NCI-H146 (cell line): ENCODE results near the gene NUP210L.

Experiments used
- DNase-seq: peaks from one replicate; lab custom pipeline; 2025; lab: John Stamatoyannopoulos, UW

NUP210L gene

GRCh38 chr1:154154534-154155191 lies at the start of gene NUP210L:
TSS of gene NUP210L (minus strand) at chr1:154155073.
- DNase-seq = no peak

- no peak for DNase-seq
Measured at GRCh38 chr1:154199563-154199879, 44.6 kb upstream of the NUP210L start.

DNA sequence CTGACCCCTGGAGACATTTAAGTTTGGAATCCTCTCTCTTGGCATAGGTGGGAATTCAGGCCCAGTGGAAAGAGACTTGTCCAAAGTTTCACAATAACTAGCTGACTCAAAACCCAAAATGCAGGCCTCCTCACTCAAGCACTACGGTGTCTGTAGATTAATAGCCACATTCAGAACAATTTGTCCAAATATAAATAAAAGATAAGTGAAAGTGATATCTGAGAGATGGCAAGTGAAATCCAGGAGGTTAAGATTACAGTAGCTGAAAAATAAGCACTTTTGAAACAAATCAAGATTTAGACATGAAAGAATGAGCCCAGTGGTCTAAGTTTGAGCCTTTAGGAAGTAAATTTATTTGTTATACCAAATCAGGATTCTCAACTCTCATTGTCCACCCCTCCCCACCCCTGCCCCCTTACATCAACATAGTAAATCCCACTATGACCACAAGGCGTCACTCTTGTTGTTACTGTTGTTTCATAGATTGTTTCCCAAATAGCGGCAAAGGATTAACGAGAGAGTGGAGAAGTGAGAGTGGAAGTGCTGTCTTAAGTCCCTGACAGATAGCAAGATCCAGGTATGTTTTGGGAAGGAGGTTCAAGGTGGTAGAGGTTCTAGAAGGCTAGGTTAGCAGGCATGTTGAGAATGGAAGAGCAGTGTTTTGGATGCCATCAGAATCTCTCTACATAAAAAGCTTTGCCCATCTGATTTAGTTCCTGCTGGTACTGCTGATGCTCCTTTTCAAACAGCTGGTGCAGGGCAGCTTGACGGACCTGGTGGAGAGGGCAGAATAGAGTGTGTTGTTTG lies 44.1 kb upstream of the NUP210L start:
- DNase-seq = peak; percentile 66

DNA sequence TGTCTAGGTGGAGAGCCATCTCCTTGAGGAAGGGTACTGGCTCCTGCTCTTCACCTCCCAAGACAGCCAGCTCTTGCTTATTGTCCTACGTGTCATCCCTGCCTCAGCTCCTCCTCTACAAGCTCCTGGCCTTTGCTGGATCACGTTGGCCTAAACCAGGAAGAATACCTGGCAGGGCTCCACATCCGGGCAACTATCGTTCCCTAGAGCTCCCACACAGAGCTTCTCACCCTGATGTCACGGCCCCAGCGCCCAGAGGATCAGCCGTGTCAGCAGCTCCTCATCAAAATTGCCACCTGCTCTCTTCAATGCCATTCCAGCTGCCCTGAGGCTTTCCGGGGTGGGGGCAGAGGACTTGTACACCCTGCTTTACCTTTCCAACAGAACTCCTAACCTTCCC lies 38.9 kb upstream of the NUP210L start:
- DNase-seq = peak; percentile 49

DNA sequence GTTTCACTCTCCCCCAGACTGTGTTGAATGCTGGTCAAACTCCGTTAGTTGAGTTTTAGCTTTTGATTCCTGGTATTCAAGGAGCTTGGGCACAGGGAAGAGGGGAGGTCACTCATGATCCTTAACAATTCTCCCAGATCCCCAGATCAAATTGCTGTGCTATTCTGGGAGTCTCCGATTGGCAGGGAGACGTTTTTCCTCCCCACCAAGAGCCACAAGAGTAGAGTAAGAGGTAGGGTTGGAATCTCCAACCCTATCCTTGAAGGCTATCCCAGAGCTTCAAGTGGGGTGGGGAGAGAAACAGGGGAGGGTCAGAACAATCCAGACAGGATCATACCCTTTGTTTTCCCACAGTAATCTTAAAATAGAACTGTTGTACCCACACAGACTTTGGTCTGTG lies 37.6 kb upstream of the NUP210L start:
- no peak for DNase-seq

- DNase-seq = peak; percentile 64
Measured at GRCh38 chr1:154191990-154192461, 37.2 kb upstream of the NUP210L start, which contains the start of gene TPM3. TSS of gene TPM3 (minus strand) at chr1:154192100. CDS start at chr1:154192018, 82 bp downstream.

GRCh38 chr1:154190550-154190949 lies 35.7 kb upstream of the NUP210L start:
- DNase-seq = peak; percentile 3

GRCh38 chr1:154186852-154187501 lies 32.1 kb upstream of the NUP210L start:
- peak; percentile 48 for DNase-seq

GRCh38 chr1:154186177-154186576 lies 31.3 kb upstream of the NUP210L start:
- peak; percentile 95 for DNase-seq

DNA sequence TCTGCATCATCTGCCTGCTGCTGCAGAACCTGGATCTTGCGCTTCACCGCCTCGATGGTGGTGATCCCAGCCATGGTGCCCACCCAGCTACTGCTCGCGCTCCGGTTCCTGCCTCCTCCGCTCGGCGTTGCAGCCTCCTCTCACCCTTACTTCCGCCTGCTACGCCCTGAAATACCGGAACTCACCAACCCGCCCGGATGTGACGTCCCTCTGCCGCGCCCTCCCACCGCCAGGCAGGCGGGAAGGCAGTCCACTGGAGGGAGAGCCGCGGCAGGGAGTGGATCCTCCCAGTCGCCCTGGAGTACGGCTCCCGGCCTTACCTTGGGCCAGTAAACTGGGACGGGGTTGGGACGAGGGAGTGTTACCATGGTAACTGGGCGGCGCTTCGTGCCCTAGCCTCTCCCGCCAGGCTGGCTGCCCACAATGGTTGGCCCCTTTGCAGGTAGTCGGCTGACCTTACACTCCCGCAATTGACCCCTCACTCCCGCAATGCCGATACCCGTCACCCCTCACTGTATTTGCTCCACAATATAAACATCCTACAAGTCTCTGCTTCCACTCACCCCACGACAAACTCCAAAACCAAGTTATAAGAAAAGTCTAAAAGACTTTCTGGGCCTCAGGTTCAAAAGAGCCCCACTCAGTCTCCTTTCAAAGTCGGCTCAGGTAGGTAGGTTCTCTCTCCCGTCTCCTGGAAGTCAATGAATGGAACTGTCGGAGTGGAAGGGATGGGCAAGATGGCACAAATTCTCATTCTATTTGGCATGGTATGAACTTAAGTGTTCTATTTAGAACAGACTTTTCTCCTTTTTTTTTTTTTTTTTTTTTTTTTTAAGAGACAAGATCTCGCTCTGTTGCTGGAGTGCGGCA lies 28.4 kb upstream of the NUP210L start:
- peak; percentile 99 for DNase-seq

- DNase-seq = peak; percentile 50
Measured at GRCh38 chr1:154182344-154183045, 27.6 kb upstream of the NUP210L start.

- no peak for DNase-seq
Measured at GRCh38 chr1:154181944-154182343, 27.1 kb upstream of the NUP210L start.

DNA sequence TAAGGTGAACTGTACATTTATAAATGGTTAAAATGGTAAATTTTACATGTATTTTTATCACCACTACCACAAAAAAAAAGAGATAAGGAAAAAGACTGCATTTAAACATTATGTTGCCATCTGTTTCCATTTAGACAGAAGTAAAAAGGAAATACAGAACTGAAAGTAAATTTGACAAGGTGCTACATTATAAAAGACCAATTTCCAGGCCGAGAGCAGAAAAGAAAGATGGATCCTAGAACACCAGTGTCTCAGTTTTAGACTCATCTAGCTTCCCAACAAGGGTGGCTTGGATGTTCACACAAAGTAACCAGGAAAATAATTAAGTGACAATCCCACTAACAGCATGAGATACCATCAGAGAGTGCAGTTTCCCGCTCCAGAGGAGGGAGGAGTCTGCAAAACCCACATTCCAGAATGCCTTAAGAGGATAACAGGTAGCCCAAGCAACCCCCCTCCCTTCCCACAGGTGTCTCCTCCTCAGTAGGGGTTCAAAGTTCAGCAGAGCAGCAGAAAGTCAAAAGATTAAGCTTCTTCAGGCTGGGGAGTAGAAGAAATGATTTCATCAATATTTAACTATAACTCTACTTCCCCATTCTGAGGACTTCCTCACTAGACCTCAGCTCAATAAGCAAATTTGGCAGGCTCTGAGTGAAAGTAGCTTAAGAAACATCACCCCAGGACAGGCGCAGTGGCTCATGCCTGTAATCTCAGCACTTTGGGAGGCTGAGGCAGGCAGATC lies 25.2 kb upstream of the NUP210L start:
- no peak for DNase-seq

- DNase-seq = no peak
Measured at GRCh38 chr1:154178911-154179811, 24.3 kb upstream of the NUP210L start.

GRCh38 chr1:154178013-154178412 lies 23.1 kb upstream of the NUP210L start:
- DNase-seq = no peak

DNA sequence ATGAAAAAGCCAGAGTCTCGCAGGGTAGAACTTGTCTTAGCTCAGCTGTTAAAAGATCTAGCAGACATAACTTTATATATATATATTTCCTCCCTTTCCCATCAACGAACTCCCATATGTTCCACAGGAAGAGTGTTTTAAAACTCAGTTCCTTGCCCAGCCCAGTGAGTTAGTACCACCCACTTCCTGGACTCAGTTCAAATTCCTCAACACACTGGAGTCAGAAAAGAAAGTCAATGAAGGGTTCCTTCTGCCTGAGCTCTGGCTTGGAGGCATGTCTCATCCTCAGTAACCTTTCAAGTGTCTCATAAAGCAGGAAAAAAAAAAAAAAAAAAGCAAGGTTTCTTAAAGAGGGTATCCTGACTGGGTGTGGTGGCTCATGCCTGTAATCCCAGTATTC lies 21.5 kb upstream of the NUP210L start:
- no peak for DNase-seq

- no peak for DNase-seq
Measured at GRCh38 chr1:154174654-154175053, 19.8 kb upstream of the NUP210L start.

GRCh38 chr1:154171880-154172279 lies 17.0 kb upstream of the NUP210L start:
- DNase-seq = no peak

- DNase-seq = no peak
Measured at GRCh38 chr1:154171223-154171583, 16.3 kb upstream of the NUP210L start.
